HL-60 (cell line): Measurements from ENCODE around the gene PIK3C3.

ENCODE experiments used
- CTCF ChIP-seq: IDR thresholded peaks from one replicate; pipeline ENCODE4 v1.5.1; 2011; ENCODE audit warnings: low read length, control low read depth, inconsistent platforms; ENCODE audit not compliant: insufficient read depth
- TF ChIP-seq, protein P1 (sequence below): IDR thresholded peaks from 2 replicates; pipeline ENCODE4 v1.6.1; 2012; ENCODE audit warnings: low read depth; ENCODE audit not compliant: insufficient replicate concordance

DNA sequence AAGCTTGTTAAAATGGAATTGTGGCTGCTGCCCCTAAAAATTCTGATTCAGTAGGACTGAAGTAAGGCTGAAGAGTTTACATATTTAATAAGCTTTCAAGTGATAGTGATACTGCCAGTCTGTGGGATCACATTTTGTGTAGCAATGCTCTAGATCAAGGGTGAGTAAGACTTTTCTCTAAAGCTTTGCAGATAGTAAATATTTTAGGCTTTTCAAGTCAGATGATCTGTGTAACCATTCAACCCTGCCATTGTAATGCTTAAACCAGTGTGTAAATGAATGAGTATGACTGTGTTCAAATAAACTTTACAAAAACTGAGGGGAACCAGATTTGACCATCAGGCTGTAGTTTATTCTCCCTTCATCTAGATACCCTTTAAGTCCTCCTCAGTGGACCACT, 92.7 kb downstream of the PIK3C3 start:
- no peak for TF ChIP-seq CTCF
- TF ChIP-seq, protein P1, sequence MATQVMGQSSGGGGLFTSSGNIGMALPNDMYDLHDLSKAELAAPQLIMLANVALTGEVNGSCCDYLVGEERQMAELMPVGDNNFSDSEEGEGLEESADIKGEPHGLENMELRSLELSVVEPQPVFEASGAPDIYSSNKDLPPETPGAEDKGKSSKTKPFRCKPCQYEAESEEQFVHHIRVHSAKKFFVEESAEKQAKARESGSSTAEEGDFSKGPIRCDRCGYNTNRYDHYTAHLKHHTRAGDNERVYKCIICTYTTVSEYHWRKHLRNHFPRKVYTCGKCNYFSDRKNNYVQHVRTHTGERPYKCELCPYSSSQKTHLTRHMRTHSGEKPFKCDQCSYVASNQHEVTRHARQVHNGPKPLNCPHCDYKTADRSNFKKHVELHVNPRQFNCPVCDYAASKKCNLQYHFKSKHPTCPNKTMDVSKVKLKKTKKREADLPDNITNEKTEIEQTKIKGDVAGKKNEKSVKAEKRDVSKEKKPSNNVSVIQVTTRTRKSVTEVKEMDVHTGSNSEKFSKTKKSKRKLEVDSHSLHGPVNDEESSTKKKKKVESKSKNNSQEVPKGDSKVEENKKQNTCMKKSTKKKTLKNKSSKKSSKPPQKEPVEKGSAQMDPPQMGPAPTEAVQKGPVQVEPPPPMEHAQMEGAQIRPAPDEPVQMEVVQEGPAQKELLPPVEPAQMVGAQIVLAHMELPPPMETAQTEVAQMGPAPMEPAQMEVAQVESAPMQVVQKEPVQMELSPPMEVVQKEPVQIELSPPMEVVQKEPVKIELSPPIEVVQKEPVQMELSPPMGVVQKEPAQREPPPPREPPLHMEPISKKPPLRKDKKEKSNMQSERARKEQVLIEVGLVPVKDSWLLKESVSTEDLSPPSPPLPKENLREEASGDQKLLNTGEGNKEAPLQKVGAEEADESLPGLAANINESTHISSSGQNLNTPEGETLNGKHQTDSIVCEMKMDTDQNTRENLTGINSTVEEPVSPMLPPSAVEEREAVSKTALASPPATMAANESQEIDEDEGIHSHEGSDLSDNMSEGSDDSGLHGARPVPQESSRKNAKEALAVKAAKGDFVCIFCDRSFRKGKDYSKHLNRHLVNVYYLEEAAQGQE, result no peak
